GM10248 (cell line): ENCODE measurements around the gene STX7.
"Not testable (repeated sequence)": the region's sequence is repeated elsewhere in the genome, so short reads cannot be mapped to it uniquely, and the experiment has no call there.

Experiments
- CTCF ChIA-PET: fragments of 300-600 bp; sonication (Branson Sonifier 250); formaldehyde crosslinking; extraction: SDS; loops from one replicate; lab custom pipeline; 2021; ENCODE audit warnings: antibody characterized with exemption; lab: Yijun Ruan, JAX
- POLR2A ChIA-PET: fragments of 350-650 bp; sonication (Branson Sonifier 250); formaldehyde crosslinking; extraction: SDS; loops from one replicate; lab custom pipeline; 2020; ENCODE audit warnings: antibody characterized with exemption; lab: Yijun Ruan, JAX
- DNase-seq: peaks from one replicate; pipeline ENCODE4 v3.0.0; 2012; ENCODE audit errors: extremely low spot score
- TF ChIP-seq, protein P1 (sequence below): IDR thresholded peaks from 2 replicates; pipeline ENCODE4 v1.5.1; 2012; ENCODE audit warnings: mild to moderate bottlenecking, low read depth; ENCODE audit errors: extremely low read depth, missing control alignments, control extremely low read depth

STX7 gene

DNA sequence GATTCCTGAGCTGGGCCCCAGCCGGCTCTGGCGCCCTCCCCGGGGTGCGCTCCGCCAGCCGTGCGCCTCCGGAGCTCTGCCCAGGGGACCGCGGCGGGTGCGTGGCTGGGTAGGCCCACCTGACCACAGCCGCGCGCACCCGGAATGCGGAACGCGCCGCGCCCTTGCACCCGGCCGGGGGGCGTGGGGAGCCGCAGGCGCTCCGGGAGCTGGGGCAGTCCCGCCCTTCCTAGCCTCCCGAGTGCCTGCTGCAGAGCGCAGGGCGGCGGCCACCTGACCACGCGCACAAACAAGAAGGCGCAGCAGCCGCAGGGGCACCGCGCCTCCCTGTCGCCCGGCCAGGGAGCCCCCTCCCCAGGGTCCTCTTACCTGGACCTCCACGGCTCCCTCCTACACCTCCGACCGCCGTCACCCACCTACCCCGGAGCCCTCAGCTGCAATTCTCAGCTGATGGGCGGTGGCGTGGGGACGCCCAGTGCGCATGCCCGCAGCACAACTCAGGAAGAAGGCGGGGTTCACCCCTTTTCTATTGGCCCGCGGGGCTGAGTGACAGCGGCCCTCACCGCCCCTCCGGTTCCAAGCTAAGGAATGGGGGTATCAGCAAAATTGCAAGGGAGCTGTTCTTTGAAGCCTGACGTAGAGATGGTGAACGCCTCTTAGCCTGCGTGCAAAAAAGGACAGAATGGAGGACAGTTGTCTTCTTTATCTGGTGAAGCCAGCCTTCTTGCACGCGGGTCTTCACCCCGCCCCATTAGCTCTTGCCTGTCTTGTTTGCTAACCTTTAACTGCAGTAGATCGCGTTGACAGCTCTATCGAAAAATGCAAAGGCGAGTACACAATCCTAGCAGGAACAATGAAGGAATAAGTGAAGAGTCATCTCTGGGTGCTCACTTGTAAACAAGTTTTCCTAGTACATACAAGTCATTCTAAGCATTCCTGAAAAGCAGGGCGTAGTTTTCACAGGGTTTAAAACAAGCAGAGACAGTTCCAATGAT is at the start of gene STX7:
Gene STX7, minus strand, starts transcription at position 479 of the 995 bp plus-strand sequence. CDS start 9,586 bp downstream, outside the sequence.
- DNase-seq, result peak; percentile 90
- POLR2A ChIA-PET, result interaction anchor here (1.0 to 1.5 kb wide), 3 partner anchors 17 to 302 kb away, joined by 3 to 11 read pairs (median 5); partner anchors contain the start of gene RPS12

DNA sequence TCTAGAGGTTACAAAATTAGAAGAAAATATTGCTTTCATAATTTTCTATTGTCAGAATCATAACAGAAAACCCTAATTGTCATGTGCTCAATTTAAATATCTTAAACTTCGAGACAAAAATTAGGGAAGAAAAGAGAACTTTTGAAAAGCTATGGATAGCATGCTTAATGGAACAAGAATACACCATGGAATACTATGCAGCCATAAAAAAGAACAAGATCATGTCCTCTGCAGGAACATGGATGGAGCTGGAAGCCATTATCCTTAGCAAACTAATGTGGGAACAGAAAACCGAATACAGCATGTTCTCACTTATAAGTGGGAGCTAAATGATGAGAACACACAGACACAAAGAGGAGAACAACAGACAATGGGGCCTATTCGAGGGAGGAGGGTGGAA is 47.2 kb upstream of the STX7 start:
- POLR2A ChIA-PET, DNase-seq, CTCF ChIA-PET: not testable (repeated sequence)

More for the DNA sequence above, at the start of gene STX7:
- TF ChIP-seq, protein P1, sequence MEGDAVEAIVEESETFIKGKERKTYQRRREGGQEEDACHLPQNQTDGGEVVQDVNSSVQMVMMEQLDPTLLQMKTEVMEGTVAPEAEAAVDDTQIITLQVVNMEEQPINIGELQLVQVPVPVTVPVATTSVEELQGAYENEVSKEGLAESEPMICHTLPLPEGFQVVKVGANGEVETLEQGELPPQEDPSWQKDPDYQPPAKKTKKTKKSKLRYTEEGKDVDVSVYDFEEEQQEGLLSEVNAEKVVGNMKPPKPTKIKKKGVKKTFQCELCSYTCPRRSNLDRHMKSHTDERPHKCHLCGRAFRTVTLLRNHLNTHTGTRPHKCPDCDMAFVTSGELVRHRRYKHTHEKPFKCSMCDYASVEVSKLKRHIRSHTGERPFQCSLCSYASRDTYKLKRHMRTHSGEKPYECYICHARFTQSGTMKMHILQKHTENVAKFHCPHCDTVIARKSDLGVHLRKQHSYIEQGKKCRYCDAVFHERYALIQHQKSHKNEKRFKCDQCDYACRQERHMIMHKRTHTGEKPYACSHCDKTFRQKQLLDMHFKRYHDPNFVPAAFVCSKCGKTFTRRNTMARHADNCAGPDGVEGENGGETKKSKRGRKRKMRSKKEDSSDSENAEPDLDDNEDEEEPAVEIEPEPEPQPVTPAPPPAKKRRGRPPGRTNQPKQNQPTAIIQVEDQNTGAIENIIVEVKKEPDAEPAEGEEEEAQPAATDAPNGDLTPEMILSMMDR, result no peak
- CTCF ChIA-PET, result interaction anchor here (0.8 to 2.2 kb wide), 12 partner anchors 11 to 310 kb away, joined by 3 to 11 read pairs (median 4); no protein-coding TSS in a partner anchor

- no peak for DNase-seq
- TF ChIP-seq, protein P1, result no peak
- POLR2A ChIA-PET, result no interaction called here
- CTCF ChIA-PET, result interaction anchor here (3.0 kb wide), 1 partner anchor 9 kb away, joined by 12 read pairs; no protein-coding TSS in a partner anchor
Measured at GRCh38 chr6:132552372-132552771, 39.5 kb upstream of the STX7 start, which contains the start of gene TAAR8. TAAR8 (plus strand) TSS chr6:132552672; CDS start chr6:132552693, 21 bp downstream.

GRCh38 chr6:132551214-132551613 is 38.3 kb upstream of the STX7 start:
- CTCF ChIA-PET, result interaction anchor here (0.7 to 3.0 kb wide), 3 partner anchors 8 to 271 kb away, joined by 3 to 12 read pairs (median 3); no protein-coding TSS in a partner anchor
- POLR2A ChIA-PET, result no interaction called here
- DNase-seq, result no peak
- TF ChIP-seq, protein P1, result no peak

DNA sequence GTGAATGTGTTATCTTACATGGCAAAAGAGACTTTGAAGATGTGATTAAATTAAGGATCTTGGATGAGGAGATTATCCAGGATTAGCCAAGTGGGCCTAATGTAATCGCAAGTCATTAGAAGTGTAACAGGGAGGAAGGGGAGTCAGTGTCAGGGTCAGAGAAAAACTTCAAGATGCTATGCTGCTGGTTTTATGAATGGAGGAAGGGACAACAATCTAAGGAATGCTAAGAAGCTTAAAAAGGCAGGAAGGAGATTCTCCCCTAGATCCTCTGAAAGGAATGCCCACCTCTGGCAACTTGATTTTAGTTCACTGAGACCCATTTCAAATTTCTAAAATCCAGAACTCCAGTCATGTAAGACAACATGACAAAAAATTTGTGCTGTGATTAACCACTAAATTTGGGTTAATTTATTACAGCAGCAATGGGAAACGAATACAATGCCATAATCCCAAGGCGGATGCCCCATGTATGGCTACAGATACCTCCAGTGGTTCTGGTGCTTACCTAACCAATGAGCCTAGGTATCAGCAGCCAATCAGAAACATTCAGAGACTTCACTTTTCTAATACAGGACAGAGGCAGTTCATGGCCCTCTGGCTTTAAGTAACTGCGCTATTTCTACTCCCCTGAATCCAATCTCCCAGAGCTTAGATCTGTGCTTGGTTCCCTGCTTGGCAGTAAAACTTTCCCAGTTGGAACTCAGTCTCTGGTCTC is 36.0 kb upstream of the STX7 start:
- TF ChIP-seq, protein P1, result no peak
- ChIA-PET CTCF (no interaction called here), POLR2A (no interaction called here)
- DNase-seq, result no peak

GRCh38 chr6:132544826-132545225 is 31.9 kb upstream of the STX7 start:
- POLR2A ChIA-PET, result no interaction called here
- TF ChIP-seq, protein P1, result no peak
- CTCF ChIA-PET, result interaction anchor here (1.4 to 9.3 kb wide), 3 partner anchors 7 to 244 kb away, joined by 3 to 68 read pairs (median 12); partner anchors contain the start of gene TAAR8
- no peak for DNase-seq
